SK-N-SH treated with all-trans-retinoic acid at 6 μM for 48 hours (cell line): Measurements from ENCODE around the gene MYCN.

ENCODE experiments used
- ATAC-seq: fragments of 200-7000 bp; cut with Tn5 transposase; 3 replicates; pipeline ENCODE4 v1.9.1; 2020; ENCODE audit warnings: mild to moderate bottlenecking, moderate library complexity
- ARNTL ChIP-seq: fragments of 450-650 bp; formaldehyde crosslinking; IDR thresholded peaks from 2 replicates; pipeline ENCODE4 v1.5.0; 2020; ENCODE audit warnings: low read depth, mild to moderate bottlenecking, moderate library complexity, borderline replicate concordance
- BACH2 ChIP-seq: fragments of 250-450 bp; sonication (Bioruptor Pico); IDR thresholded peaks from 2 replicates; pipeline ENCODE4 v1.9.0; 2021; ENCODE audit warnings: mild to moderate bottlenecking, borderline replicate concordance
- CSDC2 ChIP-seq: fragments of 250-450 bp; sonication (Bioruptor Pico); IDR thresholded peaks from 2 replicates; pipeline ENCODE4 v1.5.0; 2020; ENCODE audit warnings: mild to moderate bottlenecking, moderate library complexity
- ESRRG ChIP-seq: fragments of 250-450 bp; sonication (Bioruptor Pico); IDR thresholded peaks from 2 replicates; pipeline ENCODE4 v1.6.1; 2021; ENCODE audit warnings: mild to moderate bottlenecking
- GLIS3 ChIP-seq: fragments of 250-450 bp; sonication (Bioruptor Pico); IDR thresholded peaks from 2 replicates; pipeline ENCODE4 v1.5.0; 2020; ENCODE audit warnings: mild to moderate bottlenecking, moderate library complexity
- ISL1 ChIP-seq: fragments of 250-450 bp; sonication (Bioruptor Pico); IDR thresholded peaks from 2 replicates; pipeline ENCODE4 v2.1.2; 2022; ENCODE audit warnings: mild to moderate bottlenecking, moderate library complexity
- OSR1 ChIP-seq: fragments of 250-450 bp; sonication (Bioruptor Pico); IDR thresholded peaks from 2 replicates; pipeline ENCODE4 v1.8.0; 2022; ENCODE audit warnings: moderate library complexity, mild to moderate bottlenecking, inconsistent platforms
- PPARA ChIP-seq: fragments of 250-450 bp; sonication (Bioruptor Pico); IDR thresholded peaks from 2 replicates; pipeline ENCODE4 v1.5.0; 2020; ENCODE audit warnings: mild to moderate bottlenecking, borderline replicate concordance
- RARB ChIP-seq: fragments of 250-450 bp; sonication (Bioruptor Pico); IDR thresholded peaks from 2 replicates; pipeline ENCODE4 v1.8.0; 2021; ENCODE audit warnings: mild to moderate bottlenecking, moderate library complexity
- TCF4 ChIP-seq: fragments of 250-450 bp; sonication (Bioruptor Pico); IDR thresholded peaks from 2 replicates; pipeline ENCODE4 v1.8.0; 2021; ENCODE audit warnings: mild to moderate bottlenecking, moderate library complexity, borderline replicate concordance
- TOX ChIP-seq: fragments of 250-450 bp; sonication (Bioruptor Pico); IDR thresholded peaks from 2 replicates; pipeline ENCODE4 v1.8.0; 2021; ENCODE audit warnings: mild to moderate bottlenecking, moderate library complexity, borderline replicate concordance
- ZFP3 ChIP-seq: fragments of 250-450 bp; sonication (Bioruptor Pico); IDR thresholded peaks from 2 replicates; pipeline ENCODE4 v1.5.0; 2020; ENCODE audit warnings: mild to moderate bottlenecking, moderate library complexity
- ZFP30 ChIP-seq: fragments of 450-650 bp; formaldehyde crosslinking; IDR thresholded peaks from 2 replicates; pipeline ENCODE4 v1.5.0; 2022; ENCODE audit warnings: mild to moderate bottlenecking, moderate library complexity
- ZNF70 ChIP-seq: fragments of 450-650 bp; formaldehyde crosslinking; IDR thresholded peaks from 2 replicates; pipeline ENCODE4 v1.5.0; 2020; ENCODE audit warnings: mild to moderate bottlenecking, moderate library complexity
- ZNF8 ChIP-seq: fragments of 450-650 bp; formaldehyde crosslinking; IDR thresholded peaks from 2 replicates; pipeline ENCODE4 v1.5.0; 2020; ENCODE audit warnings: mild to moderate bottlenecking, moderate library complexity
- TF ChIP-seq, protein P1 (sequence below): fragments of 250-450 bp; sonication (Bioruptor Pico); IDR thresholded peaks from 2 replicates; pipeline ENCODE4 v1.5.1; 2020; ENCODE audit warnings: low read depth, mild to moderate bottlenecking, moderate library complexity
- TF ChIP-seq, protein P2 (sequence below): fragments of 250-450 bp; sonication (Bioruptor Pico); IDR thresholded peaks from 2 replicates; pipeline ENCODE4 v1.5.0; 2020; ENCODE audit warnings: mild to moderate bottlenecking, moderate library complexity
- TF ChIP-seq, protein P3 (sequence below): fragments of 250-450 bp; sonication (Bioruptor Pico); IDR thresholded peaks from 2 replicates; pipeline ENCODE4 v1.5.1; 2021; ENCODE audit warnings: mild to moderate bottlenecking, moderate library complexity
- TF ChIP-seq, protein P4 (sequence below): fragments of 250-450 bp; sonication (Bioruptor Pico); IDR thresholded peaks from 2 replicates; pipeline ENCODE4 v1.8.0; 2020; ENCODE audit warnings: mild to moderate bottlenecking, moderate library complexity, borderline replicate concordance

MYCN gene

GRCh38 chr2:15929861-15930260, 10.5 kb upstream of the MYCN start:
- no peak for ATAC-seq
- no peak for TF ChIP-seq GLIS3 (CRISPR knock-in tag)
- no peak for TF ChIP-seq PPARA (CRISPR knock-in tag)
- no peak for TF ChIP-seq BACH2
- no peak for TF ChIP-seq CSDC2 (CRISPR knock-in tag)
- no peak for TF ChIP-seq ZFP30 (CRISPR knock-in tag)
- TF ChIP-seq OSR1 (CRISPR knock-in tag), result no peak
- no peak for TF ChIP-seq ISL1
- TF ChIP-seq ESRRG (CRISPR knock-in tag), result no peak
- no peak for TF ChIP-seq ZFP3 (CRISPR knock-in tag)
- no peak for TF ChIP-seq ZNF70 (CRISPR knock-in tag)
- TF ChIP-seq, protein P1, sequence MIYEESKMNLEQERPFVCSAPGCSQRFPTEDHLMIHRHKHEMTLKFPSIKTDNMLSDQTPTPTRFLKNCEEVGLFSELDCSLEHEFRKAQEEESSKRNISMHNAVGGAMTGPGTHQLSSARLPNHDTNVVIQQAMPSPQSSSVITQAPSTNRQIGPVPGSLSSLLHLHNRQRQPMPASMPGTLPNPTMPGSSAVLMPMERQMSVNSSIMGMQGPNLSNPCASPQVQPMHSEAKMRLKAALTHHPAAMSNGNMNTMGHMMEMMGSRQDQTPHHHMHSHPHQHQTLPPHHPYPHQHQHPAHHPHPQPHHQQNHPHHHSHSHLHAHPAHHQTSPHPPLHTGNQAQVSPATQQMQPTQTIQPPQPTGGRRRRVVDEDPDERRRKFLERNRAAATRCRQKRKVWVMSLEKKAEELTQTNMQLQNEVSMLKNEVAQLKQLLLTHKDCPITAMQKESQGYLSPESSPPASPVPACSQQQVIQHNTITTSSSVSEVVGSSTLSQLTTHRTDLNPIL (CRISPR knock-in tag), result no peak
- no peak for TF ChIP-seq ARNTL (CRISPR knock-in tag)
- no peak for TF ChIP-seq TCF4 (CRISPR knock-in tag)
- no peak for TF ChIP-seq RARB (CRISPR knock-in tag)

- ATAC-seq, result no peak
- TF ChIP-seq CSDC2 (CRISPR knock-in tag), result no peak
- TF ChIP-seq, protein P2, sequence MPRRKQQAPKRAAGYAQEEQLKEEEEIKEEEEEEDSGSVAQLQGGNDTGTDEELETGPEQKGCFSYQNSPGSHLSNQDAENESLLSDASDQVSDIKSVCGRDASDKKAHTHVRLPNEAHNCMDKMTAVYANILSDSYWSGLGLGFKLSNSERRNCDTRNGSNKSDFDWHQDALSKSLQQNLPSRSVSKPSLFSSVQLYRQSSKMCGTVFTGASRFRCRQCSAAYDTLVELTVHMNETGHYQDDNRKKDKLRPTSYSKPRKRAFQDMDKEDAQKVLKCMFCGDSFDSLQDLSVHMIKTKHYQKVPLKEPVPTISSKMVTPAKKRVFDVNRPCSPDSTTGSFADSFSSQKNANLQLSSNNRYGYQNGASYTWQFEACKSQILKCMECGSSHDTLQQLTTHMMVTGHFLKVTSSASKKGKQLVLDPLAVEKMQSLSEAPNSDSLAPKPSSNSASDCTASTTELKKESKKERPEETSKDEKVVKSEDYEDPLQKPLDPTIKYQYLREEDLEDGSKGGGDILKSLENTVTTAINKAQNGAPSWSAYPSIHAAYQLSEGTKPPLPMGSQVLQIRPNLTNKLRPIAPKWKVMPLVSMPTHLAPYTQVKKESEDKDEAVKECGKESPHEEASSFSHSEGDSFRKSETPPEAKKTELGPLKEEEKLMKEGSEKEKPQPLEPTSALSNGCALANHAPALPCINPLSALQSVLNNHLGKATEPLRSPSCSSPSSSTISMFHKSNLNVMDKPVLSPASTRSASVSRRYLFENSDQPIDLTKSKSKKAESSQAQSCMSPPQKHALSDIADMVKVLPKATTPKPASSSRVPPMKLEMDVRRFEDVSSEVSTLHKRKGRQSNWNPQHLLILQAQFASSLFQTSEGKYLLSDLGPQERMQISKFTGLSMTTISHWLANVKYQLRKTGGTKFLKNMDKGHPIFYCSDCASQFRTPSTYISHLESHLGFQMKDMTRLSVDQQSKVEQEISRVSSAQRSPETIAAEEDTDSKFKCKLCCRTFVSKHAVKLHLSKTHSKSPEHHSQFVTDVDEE, result no peak
- TF ChIP-seq ESRRG (CRISPR knock-in tag), result no peak
- TF ChIP-seq, protein P3, sequence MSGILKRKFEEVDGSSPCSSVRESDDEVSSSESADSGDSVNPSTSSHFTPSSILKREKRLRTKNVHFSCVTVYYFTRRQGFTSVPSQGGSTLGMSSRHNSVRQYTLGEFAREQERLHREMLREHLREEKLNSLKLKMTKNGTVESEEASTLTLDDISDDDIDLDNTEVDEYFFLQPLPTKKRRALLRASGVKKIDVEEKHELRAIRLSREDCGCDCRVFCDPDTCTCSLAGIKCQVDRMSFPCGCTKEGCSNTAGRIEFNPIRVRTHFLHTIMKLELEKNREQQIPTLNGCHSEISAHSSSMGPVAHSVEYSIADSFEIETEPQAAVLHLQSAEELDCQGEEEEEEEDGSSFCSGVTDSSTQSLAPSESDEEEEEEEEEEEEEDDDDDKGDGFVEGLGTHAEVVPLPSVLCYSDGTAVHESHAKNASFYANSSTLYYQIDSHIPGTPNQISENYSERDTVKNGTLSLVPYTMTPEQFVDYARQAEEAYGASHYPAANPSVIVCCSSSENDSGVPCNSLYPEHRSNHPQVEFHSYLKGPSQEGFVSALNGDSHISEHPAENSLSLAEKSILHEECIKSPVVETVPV (CRISPR knock-in tag), result no peak
- no peak for TF ChIP-seq ARNTL (CRISPR knock-in tag)
- no peak for TF ChIP-seq TCF4 (CRISPR knock-in tag)
- TF ChIP-seq OSR1 (CRISPR knock-in tag), result no peak
- TF ChIP-seq, protein P4, sequence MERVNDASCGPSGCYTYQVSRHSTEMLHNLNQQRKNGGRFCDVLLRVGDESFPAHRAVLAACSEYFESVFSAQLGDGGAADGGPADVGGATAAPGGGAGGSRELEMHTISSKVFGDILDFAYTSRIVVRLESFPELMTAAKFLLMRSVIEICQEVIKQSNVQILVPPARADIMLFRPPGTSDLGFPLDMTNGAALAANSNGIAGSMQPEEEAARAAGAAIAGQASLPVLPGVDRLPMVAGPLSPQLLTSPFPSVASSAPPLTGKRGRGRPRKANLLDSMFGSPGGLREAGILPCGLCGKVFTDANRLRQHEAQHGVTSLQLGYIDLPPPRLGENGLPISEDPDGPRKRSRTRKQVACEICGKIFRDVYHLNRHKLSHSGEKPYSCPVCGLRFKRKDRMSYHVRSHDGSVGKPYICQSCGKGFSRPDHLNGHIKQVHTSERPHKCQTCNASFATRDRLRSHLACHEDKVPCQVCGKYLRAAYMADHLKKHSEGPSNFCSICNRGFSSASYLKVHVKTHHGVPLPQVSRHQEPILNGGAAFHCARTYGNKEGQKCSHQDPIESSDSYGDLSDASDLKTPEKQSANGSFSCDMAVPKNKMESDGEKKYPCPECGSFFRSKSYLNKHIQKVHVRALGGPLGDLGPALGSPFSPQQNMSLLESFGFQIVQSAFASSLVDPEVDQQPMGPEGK (CRISPR knock-in tag), result no peak
- TF ChIP-seq ZFP3 (CRISPR knock-in tag), result no peak
- no peak for TF ChIP-seq ZFP30 (CRISPR knock-in tag)
- TF ChIP-seq ZNF70 (CRISPR knock-in tag), result no peak
- TF ChIP-seq, protein P1 (CRISPR knock-in tag), result no peak
- TF ChIP-seq TOX (CRISPR knock-in tag), result no peak
- TF ChIP-seq ZNF8 (CRISPR knock-in tag), result no peak
Measured at GRCh38 chr2:15930589-15931318, 9.6 kb upstream of the MYCN start.

- no peak for ATAC-seq
- no peak for TF ChIP-seq GLIS3 (CRISPR knock-in tag)
- no peak for TF ChIP-seq BACH2
- TF ChIP-seq ZNF70 (CRISPR knock-in tag), result no peak
- no peak for TF ChIP-seq ARNTL (CRISPR knock-in tag)
- TF ChIP-seq ISL1, result no peak
- no peak for TF ChIP-seq CSDC2 (CRISPR knock-in tag)
- no peak for TF ChIP-seq OSR1 (CRISPR knock-in tag)
- no peak for TF ChIP-seq RARB (CRISPR knock-in tag)
- TF ChIP-seq ZFP30 (CRISPR knock-in tag), result no peak
- TF ChIP-seq TCF4 (CRISPR knock-in tag), result no peak
- TF ChIP-seq, protein P3 (CRISPR knock-in tag), result no peak
- no peak for TF ChIP-seq PPARA (CRISPR knock-in tag)
- TF ChIP-seq, protein P1 (CRISPR knock-in tag), result no peak
Measured at GRCh38 chr2:15931319-15931890, 8.9 kb upstream of the MYCN start.
